Nephron progenitor cell (in vitro differentiated cells): Measurements from ENCODE around the gene EXOC4.

Experiments used
- DNase-seq: peaks from one replicate; pipeline ENCODE4 v3.0.0; 2021
- H3K27ac Mint-ChIP-seq: 2 replicates; pipeline ENCODE4 v1.8.0; 2021; ENCODE audit warnings: mild to moderate bottlenecking, moderate library complexity, mixed read lengths
- H3K27me3 Mint-ChIP-seq: 2 replicates; pipeline ENCODE4 v1.8.0; 2021; ENCODE audit warnings: mild to moderate bottlenecking, low read depth, mixed read lengths; ENCODE audit not compliant: poor library complexity
- H3K36me3 Mint-ChIP-seq: 2 replicates; pipeline ENCODE4 v1.8.0; 2021; ENCODE audit warnings: low read depth, mixed read lengths
- H3K4me1 Mint-ChIP-seq: 2 replicates; pipeline ENCODE4 v1.8.0; 2021; ENCODE audit warnings: mixed read lengths
- H3K4me3 Mint-ChIP-seq: 2 replicates; pipeline ENCODE4 v1.8.0; 2021; ENCODE audit warnings: mild to moderate bottlenecking, moderate library complexity, mixed read lengths
- H3K9me3 Mint-ChIP-seq: 2 replicates; pipeline ENCODE4 v1.8.0; 2021; ENCODE audit warnings: mild to moderate bottlenecking, moderate library complexity, mixed read lengths
- TF ChIP-seq, protein P1 (sequence below): fragments of 200-600 bp; sonication (generic); IDR thresholded peaks from 2 replicates; pipeline ENCODE4 v1.5.0; 2021; ENCODE audit warnings: antibody characterized with exemption

The EXOC4 gene

GRCh38 chr7:133625046-133625445 lies 372.2 kb downstream of the EXOC4 start:
- Mint-ChIP-seq H3K36me3 (no peaks in the 10 kb centered on the region), H3K4me1 (no peaks in the 10 kb centered on the region), H3K9me3 (no peaks in the 10 kb centered on the region), H3K4me3 (no peak overlapping the region), H3K27ac (no peak overlapping the region), H3K27me3 (peaks cover 3% of the 10 kb centered on the region)
- DNase-seq: no peak
- TF ChIP-seq, protein P1, sequence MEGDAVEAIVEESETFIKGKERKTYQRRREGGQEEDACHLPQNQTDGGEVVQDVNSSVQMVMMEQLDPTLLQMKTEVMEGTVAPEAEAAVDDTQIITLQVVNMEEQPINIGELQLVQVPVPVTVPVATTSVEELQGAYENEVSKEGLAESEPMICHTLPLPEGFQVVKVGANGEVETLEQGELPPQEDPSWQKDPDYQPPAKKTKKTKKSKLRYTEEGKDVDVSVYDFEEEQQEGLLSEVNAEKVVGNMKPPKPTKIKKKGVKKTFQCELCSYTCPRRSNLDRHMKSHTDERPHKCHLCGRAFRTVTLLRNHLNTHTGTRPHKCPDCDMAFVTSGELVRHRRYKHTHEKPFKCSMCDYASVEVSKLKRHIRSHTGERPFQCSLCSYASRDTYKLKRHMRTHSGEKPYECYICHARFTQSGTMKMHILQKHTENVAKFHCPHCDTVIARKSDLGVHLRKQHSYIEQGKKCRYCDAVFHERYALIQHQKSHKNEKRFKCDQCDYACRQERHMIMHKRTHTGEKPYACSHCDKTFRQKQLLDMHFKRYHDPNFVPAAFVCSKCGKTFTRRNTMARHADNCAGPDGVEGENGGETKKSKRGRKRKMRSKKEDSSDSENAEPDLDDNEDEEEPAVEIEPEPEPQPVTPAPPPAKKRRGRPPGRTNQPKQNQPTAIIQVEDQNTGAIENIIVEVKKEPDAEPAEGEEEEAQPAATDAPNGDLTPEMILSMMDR: no peak

DNA sequence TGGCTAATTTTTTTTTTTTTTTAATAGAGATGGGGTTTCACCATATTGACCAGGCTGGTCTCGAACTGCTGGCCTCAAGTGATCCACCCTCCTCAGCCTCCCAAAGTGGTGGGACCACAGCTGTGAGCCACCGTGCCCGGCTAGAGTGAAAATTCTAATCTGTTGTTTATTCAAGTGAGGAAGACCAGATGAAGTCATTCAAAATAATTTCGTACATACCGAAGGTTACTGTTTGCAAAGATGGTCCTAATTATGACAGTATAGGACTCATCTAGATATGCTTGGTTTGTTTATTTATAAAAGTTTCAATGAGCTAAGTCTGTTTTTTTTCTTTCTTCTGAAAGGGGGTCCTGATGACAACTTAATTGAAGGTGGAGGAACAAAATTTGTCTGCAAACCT lies 376.8 kb downstream of the EXOC4 start:
- Mint-ChIP-seq H3K4me1 (no peaks in the 10 kb centered on the region), H3K27ac (no peak overlapping the region), H3K27me3 (peaks cover 3% of the 10 kb centered on the region), H3K9me3 (no peaks in the 10 kb centered on the region), H3K4me3 (no peak overlapping the region), H3K36me3 (peaks cover 24% of the 10 kb centered on the region)
- TF ChIP-seq, protein P1: no peak
- no peak for DNase-seq

- Mint-ChIP-seq H3K4me1 (no peaks in the 10 kb centered on the region), H3K9me3 (no peaks in the 10 kb centered on the region), H3K27ac (no peak overlapping the region), H3K36me3 (peaks cover 24% of the 10 kb centered on the region), H3K4me3 (no peak overlapping the region), H3K27me3 (no peaks in the 10 kb centered on the region)
- DNase-seq: no peak
- TF ChIP-seq, protein P1: no peak
These were observed 380.2 kb downstream of the EXOC4 start for GRCh38 chr7:133633055-133633454.

- Mint-ChIP-seq H3K36me3 (peaks cover 20% of the 10 kb centered on the region), H3K27ac (no peak overlapping the region), H3K4me3 (no peak overlapping the region), H3K9me3 (no peaks in the 10 kb centered on the region), H3K4me1 (no peaks in the 10 kb centered on the region), H3K27me3 (peaks cover 2% of the 10 kb centered on the region)
- TF ChIP-seq, protein P1: no peak
- no peak for DNase-seq
These were observed 382.7 kb downstream of the EXOC4 start for GRCh38 chr7:133635541-133635940.

GRCh38 chr7:133638857-133639256 lies 386.0 kb downstream of the EXOC4 start:
- Mint-ChIP-seq H3K27me3 (peaks cover 2% of the 10 kb centered on the region), H3K9me3 (peaks cover 3% of the 10 kb centered on the region), H3K4me1 (no peaks in the 10 kb centered on the region), H3K36me3 (peaks cover 8% of the 10 kb centered on the region), H3K27ac (no peak overlapping the region), H3K4me3 (no peak overlapping the region)
- DNase-seq: no peak
- TF ChIP-seq, protein P1: no peak

DNA sequence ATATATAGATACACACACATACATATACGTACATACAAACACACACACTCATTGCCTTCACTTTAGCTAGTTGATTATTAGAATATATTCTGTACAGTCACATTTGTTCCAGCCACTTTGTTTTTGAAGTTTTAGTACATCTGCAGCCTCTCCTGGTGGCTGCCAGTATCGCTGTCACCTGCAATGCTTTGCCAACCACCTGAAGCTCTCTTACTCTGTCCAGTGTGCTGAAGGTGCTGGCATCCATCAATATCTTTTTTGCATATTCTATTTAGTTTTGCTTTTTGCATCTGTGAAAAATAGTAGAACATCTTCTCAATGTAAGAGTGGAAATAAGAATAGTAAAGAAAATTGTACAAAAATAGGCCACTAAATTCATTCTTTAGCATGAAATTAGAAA lies 388.6 kb downstream of the EXOC4 start:
- peaks cover 10% of the 10 kb centered on the region for H3K4me1 Mint-ChIP-seq
- H3K36me3 Mint-ChIP-seq: peaks cover 7% of the 10 kb centered on the region
- no peak for DNase-seq
- H3K9me3 Mint-ChIP-seq: peaks cover 8% of the 10 kb centered on the region
- TF ChIP-seq, protein P1: no peak
- peaks cover 2% of the 10 kb centered on the region for H3K27me3 Mint-ChIP-seq
- no peak overlapping the region for H3K4me3 Mint-ChIP-seq
- H3K27ac Mint-ChIP-seq: no peak overlapping the region
